22Rv1 (cell line): ENCODE measurements around the gene RAB28.

Experiments used
- H3K27ac ChIP-seq: fragments of 450-650 bp; 2 replicates; pipeline ENCODE4 v1.5.1; 2017
- ZFX ChIP-seq: fragments of 450-650 bp; IDR thresholded peaks from 2 replicates; pipeline ENCODE4 v1.6.1; 2017; ENCODE audit warnings: antibody characterized with exemption, borderline replicate concordance
- TF ChIP-seq, protein P1 (sequence below): fragments of 450-650 bp; IDR thresholded peaks from 2 replicates; pipeline ENCODE4 v1.5.1; 2017; ENCODE audit warnings: mild to moderate bottlenecking

RAB28 gene

DNA sequence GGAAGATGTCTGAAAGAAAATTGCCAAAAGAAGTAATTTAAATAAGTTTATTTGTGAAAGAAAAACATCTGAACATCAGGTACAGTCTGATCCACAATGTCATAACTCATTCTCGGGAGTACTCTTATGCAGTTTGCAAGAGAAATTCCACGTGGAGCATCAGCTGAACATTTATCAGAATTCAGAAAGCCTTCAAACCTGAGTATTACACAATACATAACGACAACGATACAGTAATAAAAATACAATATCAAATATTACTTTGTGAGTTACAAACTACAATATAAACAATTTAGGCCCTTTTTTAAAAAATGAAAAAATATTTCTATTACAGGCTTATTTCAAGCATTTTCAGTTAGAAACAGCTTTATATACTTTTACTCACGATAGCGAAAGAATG lies 116.4 kb downstream of the RAB28 start:
- H3K27ac ChIP-seq, result no peak overlapping the region
- no peak for TF ChIP-seq ZFX
- TF ChIP-seq, protein P1, sequence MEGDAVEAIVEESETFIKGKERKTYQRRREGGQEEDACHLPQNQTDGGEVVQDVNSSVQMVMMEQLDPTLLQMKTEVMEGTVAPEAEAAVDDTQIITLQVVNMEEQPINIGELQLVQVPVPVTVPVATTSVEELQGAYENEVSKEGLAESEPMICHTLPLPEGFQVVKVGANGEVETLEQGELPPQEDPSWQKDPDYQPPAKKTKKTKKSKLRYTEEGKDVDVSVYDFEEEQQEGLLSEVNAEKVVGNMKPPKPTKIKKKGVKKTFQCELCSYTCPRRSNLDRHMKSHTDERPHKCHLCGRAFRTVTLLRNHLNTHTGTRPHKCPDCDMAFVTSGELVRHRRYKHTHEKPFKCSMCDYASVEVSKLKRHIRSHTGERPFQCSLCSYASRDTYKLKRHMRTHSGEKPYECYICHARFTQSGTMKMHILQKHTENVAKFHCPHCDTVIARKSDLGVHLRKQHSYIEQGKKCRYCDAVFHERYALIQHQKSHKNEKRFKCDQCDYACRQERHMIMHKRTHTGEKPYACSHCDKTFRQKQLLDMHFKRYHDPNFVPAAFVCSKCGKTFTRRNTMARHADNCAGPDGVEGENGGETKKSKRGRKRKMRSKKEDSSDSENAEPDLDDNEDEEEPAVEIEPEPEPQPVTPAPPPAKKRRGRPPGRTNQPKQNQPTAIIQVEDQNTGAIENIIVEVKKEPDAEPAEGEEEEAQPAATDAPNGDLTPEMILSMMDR, result no peak

DNA sequence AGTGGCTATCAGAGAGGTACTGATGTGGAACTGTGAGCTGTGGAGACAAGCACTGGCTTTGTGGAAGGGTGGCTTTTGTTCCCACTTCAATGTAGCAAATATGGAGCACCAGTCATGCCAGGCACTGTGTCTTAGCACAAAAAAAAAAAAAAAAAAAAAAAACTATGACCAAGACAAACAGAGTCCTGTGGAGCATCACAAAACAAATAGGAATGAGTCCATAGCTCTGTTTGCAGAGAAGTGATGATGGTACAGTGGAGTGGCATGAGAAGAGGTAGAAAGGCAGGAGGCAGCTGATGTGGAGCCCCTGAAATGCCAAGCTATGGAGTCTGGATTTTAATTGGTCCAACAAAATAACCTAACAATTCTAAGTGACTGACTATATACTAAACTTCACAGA lies 116.9 kb downstream of the RAB28 start:
- no peak for TF ChIP-seq ZFX
- TF ChIP-seq, protein P1, result no peak
- H3K27ac ChIP-seq, result no peak overlapping the region

DNA sequence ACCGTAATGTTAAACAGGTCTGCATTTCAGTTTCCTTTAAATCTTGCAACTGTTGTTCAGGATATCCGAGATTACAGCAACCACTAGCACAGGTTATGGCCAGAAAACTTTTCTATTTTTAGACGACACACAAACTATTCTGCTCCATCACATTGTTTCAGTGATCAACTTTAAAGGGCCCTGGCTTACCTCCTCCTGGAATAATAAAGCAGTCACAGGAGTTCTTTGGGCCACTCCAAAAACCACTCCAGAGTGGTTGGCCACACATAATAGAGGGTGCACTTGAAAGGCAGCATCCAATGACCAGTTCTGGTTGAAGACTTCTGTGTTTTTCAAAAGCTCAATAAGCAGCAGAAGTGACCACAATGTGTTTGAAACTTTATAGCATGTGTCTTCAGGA lies 118.9 kb downstream of the RAB28 start:
- no peak overlapping the region for H3K27ac ChIP-seq
- TF ChIP-seq, protein P1, result no peak
- no peak for TF ChIP-seq ZFX

DNA sequence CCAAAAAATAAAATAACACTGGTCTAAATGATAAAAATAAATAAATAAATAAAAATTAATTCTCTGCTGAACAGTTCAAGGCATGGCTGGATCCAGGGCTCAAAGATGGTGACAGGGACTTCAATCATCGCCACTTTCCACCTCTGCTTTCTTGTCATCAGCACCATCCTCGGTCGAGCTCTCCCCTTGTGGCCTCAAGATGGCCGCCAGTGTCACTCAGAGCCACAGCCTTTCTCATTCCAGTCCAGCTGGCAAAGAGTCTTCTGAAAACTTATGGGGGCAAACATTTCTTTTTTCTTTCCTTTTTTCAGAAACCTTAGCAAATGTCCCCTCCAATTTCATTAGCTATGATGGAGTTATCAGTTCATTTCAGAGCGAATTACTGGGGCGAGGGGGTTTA lies 119.5 kb downstream of the RAB28 start:
- TF ChIP-seq, protein P1, result no peak
- TF ChIP-seq ZFX, result no peak
- H3K27ac ChIP-seq, result no peak overlapping the region

DNA sequence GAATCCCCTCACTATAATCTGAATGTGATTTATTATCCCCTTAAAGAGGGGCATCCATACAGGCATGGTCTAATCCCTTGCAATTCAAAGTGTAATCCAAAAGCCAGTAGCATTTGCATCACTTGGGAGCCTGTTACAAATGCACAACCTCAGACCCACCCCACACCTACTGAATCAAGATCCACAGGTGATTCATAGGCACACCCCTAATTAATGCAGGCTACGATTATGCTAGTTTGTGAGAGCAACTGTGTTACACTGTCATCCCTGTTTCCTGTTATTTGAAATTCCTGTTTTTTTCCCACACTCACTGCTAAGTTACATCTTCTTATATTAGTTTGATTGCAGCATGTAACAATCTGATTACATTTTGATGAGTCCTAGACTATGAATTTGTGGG lies 120.0 kb downstream of the RAB28 start:
- no peak for TF ChIP-seq ZFX
- TF ChIP-seq, protein P1, result no peak
- H3K27ac ChIP-seq, result no peak overlapping the region

DNA sequence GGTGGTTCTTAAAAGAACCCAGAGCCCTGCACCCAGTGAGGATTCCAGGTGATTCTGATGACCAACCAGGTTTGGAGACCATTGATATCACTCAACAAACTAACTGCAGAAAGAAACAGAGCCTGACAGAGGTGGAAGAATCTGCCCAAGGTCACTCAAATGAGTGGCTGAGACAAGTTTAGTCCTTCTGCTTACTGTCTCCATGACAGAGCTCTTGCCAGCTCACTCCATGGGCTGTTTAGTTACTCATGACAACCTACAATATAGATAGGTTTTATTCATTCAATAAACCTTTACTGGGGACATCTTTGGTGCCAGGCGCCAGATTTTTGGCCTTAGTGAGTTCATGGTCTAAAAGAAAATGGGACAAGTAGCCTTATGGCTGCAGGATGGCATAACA lies 124.3 kb downstream of the RAB28 start:
- TF ChIP-seq ZFX, result no peak
- TF ChIP-seq, protein P1, result no peak
- H3K27ac ChIP-seq, result no peak overlapping the region

DNA sequence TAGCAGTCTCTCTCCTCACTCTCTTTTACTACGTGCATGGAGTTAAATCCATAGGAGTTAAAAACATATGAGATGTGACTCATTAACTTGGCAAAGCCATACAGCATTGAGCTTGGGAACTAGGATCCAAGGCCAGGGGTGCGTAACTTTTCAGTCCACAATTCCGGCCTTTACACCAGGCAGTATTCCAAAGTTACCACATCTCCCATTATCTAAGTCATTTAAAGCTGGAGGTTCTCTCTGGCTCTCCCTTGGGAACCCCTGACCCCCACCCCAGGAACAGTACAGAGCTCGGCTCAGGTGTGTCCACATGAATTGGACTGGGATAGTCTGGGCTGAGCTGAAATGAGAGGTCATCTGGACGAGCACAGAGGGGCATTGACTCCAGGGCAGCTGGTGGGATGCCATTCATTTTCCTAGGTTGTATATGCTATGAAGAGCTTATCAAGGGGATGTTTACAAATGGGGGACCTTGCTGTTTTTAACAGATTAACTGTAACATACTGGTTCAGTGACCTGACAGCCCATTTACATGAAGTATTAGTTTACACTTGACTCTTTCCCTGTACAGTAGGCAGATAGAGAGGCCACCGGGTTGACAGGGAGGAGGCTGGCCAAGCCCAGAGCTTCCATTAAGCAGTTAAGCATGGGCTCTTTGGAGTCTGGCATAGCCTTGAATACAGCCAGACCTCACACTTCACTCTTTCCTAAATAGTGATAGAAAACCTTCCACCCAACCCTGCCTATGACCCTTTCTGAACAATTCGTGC lies 128.8 kb downstream of the RAB28 start:
- TF ChIP-seq ZFX, result no peak
- TF ChIP-seq, protein P1, result no peak
- H3K27ac ChIP-seq, result no peak overlapping the region
